Fibroblast of lung (primary cell): ENCODE measurements around the gene LRP1. TPM values are rescaled to one million over a fixed set of nuclear protein-coding genes. Genes with fewer than 3 reads are reported as not detected.

ENCODE experiments used
- DNase-seq, 2 donors: peaks; one replicate each; pipeline versions ENCODE4 v3.0.0 to v3.0.0-alpha.2; 2010; ENCODE audit warnings: low read depth in 2 of 2
- H2AFZ ChIP-seq: 2 replicates; pipeline ENCODE4 v1.5.1; 2012; ENCODE audit warnings: low read length, control low read depth, inconsistent platforms
- H3K27ac ChIP-seq: 2 replicates; pipeline ENCODE4 v1.5.1; 2011; ENCODE audit warnings: low read length, control low read depth; ENCODE audit not compliant: insufficient read depth
- H3K27me3 ChIP-seq: 2 replicates; pipeline ENCODE4 v1.5.1; 2011; ENCODE audit warnings: mild to moderate bottlenecking, low read length; ENCODE audit not compliant: control insufficient read depth, insufficient read depth
- H3K36me3 ChIP-seq: 2 replicates; pipeline ENCODE4 v1.5.1; 2011; ENCODE audit warnings: low read length; ENCODE audit not compliant: control insufficient read depth, insufficient read depth
- H3K4me1 ChIP-seq: 2 replicates; pipeline ENCODE4 v1.5.1; 2011; ENCODE audit warnings: low read length; ENCODE audit not compliant: control insufficient read depth, insufficient read depth; ENCODE audit errors: extremely low read depth
- H3K4me2 ChIP-seq: 2 replicates; pipeline ENCODE4 v1.5.1; 2011; ENCODE audit warnings: low read length, control low read depth; ENCODE audit not compliant: insufficient read depth; ENCODE audit errors: extremely low read depth
- H3K4me3 ChIP-seq, 4 experiments: fragments of 200-600 bp in 1 of 4; sonication (generic) in 1 of 4; replicated peaks in 1 of 4; 2 replicates each; pipeline ENCODE4 v1.5.1; 2011 to 2016; ENCODE audit warnings: low read length in 4 of 4, low read depth in 3 of 4, mild to moderate bottlenecking in 3 of 4, control low read depth in 2 of 4, inconsistent platforms in 1 of 4, mixed read lengths in 1 of 4; ENCODE audit not compliant: insufficient read depth in 1 of 4; ENCODE audit errors: control extremely low read depth in 1 of 4
- H3K79me2 ChIP-seq: 2 replicates; pipeline ENCODE4 v1.5.1; 2012; ENCODE audit warnings: mild to moderate bottlenecking, low read length, inconsistent platforms; ENCODE audit not compliant: control insufficient read depth, insufficient read depth
- H3K9ac ChIP-seq: 2 replicates; pipeline ENCODE4 v1.5.1; 2011; ENCODE audit warnings: mild to moderate bottlenecking, low read length, control low read depth; ENCODE audit not compliant: insufficient read depth
- H3K9me3 ChIP-seq: 2 replicates; pipeline ENCODE4 v1.5.1; 2012; ENCODE audit warnings: low read depth, low read length; ENCODE audit not compliant: control insufficient read depth, insufficient read depth
- H4K20me1 ChIP-seq: 2 replicates; pipeline ENCODE4 v1.5.1; 2011; ENCODE audit warnings: low read length; ENCODE audit not compliant: control insufficient read depth, insufficient read depth; ENCODE audit errors: extremely low read depth
- EZH2 ChIP-seq: IDR thresholded peaks from 2 replicates; pipeline ENCODE4 v1.5.1; 2012; ENCODE audit warnings: low read length, control low read depth, mild to moderate bottlenecking; ENCODE audit errors: missing control alignments
- polyA plus RNA-seq, 2 donors: library from polyadenylated mRNA; depleted of rRNA in 1 of 2; stranded (reverse) in 1 of 2; unstranded in 1 of 2; fragments of >200 nt; gene quantifications; 2 replicates each; pipeline ENCODE4 v1.2.1, GENCODE V29; 2011 to 2012; ENCODE audit warnings: missing spikeins in 1 of 2
- total RNA-seq: library from RNA; depleted of rRNA; stranded (reverse); fragments of >200 nt; gene quantifications from 2 replicates; pipeline ENCODE4 v1.2.1, GENCODE V29; 2014
- TF ChIP-seq, protein P1 (sequence below), 2 donors: IDR thresholded peaks in 1 of 2; conservative IDR thresholded peaks in 1 of 2; 1 replicate in 1 of 2; 2 replicates in 1 of 2; pipeline ENCODE4 v1.5.1; 2011 to 2012; ENCODE audit warnings: low read length in 2 of 2, control low read depth in 1 of 2, inconsistent platforms in 1 of 2, low read depth in 1 of 2, mild to moderate bottlenecking in 1 of 2

The LRP1 gene
- total and polyA plus RNA-seq, 2 donors (not counting 1 experiment from before 2014, with no cell fraction given) = 92.2 to 464 TPM

GRCh38 chr12:57205931-57206330, 77.6 kb downstream of the LRP1 start:
- H3K4me2 ChIP-seq = no peak overlapping the region
- H3K36me3 ChIP-seq = peaks cover 79% of the 10 kb centered on the region
- H3K27me3 ChIP-seq = no peaks in the 10 kb centered on the region
- no peak overlapping the region for H2AFZ ChIP-seq
- H3K9ac ChIP-seq = no peak overlapping the region
- no peak overlapping the region for H3K4me3 ChIP-seq
- H3K79me2 ChIP-seq = no peaks in the 10 kb centered on the region
- TF ChIP-seq, protein P1, sequence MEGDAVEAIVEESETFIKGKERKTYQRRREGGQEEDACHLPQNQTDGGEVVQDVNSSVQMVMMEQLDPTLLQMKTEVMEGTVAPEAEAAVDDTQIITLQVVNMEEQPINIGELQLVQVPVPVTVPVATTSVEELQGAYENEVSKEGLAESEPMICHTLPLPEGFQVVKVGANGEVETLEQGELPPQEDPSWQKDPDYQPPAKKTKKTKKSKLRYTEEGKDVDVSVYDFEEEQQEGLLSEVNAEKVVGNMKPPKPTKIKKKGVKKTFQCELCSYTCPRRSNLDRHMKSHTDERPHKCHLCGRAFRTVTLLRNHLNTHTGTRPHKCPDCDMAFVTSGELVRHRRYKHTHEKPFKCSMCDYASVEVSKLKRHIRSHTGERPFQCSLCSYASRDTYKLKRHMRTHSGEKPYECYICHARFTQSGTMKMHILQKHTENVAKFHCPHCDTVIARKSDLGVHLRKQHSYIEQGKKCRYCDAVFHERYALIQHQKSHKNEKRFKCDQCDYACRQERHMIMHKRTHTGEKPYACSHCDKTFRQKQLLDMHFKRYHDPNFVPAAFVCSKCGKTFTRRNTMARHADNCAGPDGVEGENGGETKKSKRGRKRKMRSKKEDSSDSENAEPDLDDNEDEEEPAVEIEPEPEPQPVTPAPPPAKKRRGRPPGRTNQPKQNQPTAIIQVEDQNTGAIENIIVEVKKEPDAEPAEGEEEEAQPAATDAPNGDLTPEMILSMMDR (conservative IDR thresholded peaks at IDR 0.05 in 1 of 2, IDR thresholded peaks at IDR 0.05 in 1 of 2; ENCODE audit: low read depth in 1 of 2, low read length in 2 of 2) = no peak
- TF ChIP-seq EZH2 = no peak
- no peak for DNase-seq
- no peaks in the 10 kb centered on the region for H3K9me3 ChIP-seq
- H3K27ac ChIP-seq = no peak overlapping the region
- H3K4me1 ChIP-seq = no peaks in the 10 kb centered on the region
- H4K20me1 ChIP-seq = no peaks in the 10 kb centered on the region

- Histone ChIP-seq H3K27me3 (no peaks in the 10 kb centered on the region), H3K4me2 (no peak overlapping the region), H3K36me3 (peaks cover 78% of the 10 kb centered on the region), H2AFZ (no peak overlapping the region), H3K79me2 (no peaks in the 10 kb centered on the region), H3K9ac (no peak overlapping the region), H3K4me1 (no peaks in the 10 kb centered on the region), H3K27ac (no peak overlapping the region), H4K20me1 (no peaks in the 10 kb centered on the region), H3K4me3 (no peak overlapping the region), H3K9me3 (no peaks in the 10 kb centered on the region)
- DNase-seq = no peak
- TF ChIP-seq, protein P1 (conservative IDR thresholded peaks at IDR 0.05 in 1 of 2, IDR thresholded peaks at IDR 0.05 in 1 of 2; ENCODE audit: low read depth in 1 of 2, low read length in 2 of 2) = no peak
- no peak for TF ChIP-seq EZH2
Measured at GRCh38 chr12:57207731-57208630, 79.7 kb downstream of the LRP1 start.

DNA sequence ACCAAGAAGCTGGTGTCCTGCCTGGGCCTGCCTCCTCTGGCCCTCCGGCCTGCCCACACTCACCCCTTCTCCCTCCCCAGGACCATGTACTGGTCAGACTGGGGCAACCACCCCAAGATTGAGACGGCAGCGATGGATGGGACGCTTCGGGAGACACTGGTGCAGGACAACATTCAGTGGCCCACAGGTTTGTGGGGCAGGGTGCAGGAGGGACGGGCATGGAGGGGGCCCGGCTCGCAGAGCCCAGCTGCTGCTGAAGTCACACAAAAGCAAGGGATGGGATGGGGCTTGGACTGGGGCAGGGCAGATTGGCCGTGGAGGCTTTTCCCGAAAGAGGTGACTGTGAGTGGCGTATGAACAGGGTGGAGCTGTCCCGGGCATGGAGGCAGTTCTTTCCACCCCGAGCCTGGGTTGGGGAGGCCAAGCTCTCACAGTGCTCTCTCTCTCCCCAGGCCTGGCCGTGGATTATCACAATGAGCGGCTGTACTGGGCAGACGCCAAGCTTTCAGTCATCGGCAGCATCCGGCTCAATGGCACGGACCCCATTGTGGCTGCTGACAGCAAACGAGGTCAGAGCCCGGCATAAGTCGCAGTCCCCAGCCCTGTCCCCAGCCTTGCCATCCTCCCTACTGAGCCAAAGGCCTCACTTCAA, 80.5 kb downstream of the LRP1 start:
- no peak overlapping the region for H2AFZ ChIP-seq
- H3K4me2 ChIP-seq = no peak overlapping the region
- H3K79me2 ChIP-seq = no peaks in the 10 kb centered on the region
- no peaks in the 10 kb centered on the region for H3K9me3 ChIP-seq
- H3K9ac ChIP-seq = no peak overlapping the region
- no peak overlapping the region for H3K4me3 ChIP-seq
- TF ChIP-seq, protein P1 (conservative IDR thresholded peaks at IDR 0.05 in 1 of 2, IDR thresholded peaks at IDR 0.05 in 1 of 2; ENCODE audit: low read depth in 1 of 2, low read length in 2 of 2) = no peak
- TF ChIP-seq EZH2 = no peak
- H3K27ac ChIP-seq = no peak overlapping the region
- peaks cover 3% of the 10 kb centered on the region for H3K4me1 ChIP-seq
- peaks cover 73% of the 10 kb centered on the region for H3K36me3 ChIP-seq
- no peaks in the 10 kb centered on the region for H4K20me1 ChIP-seq
- no peak for DNase-seq
- no peaks in the 10 kb centered on the region for H3K27me3 ChIP-seq
